Lower lobe of right lung (tissue), 2 donors: ENCODE data around the gene RAPGEF4. TPM values are rescaled to one million over a fixed set of nuclear protein-coding genes. Genes with fewer than 3 reads are reported as not detected.

ENCODE experiments used
- ATAC-seq, 2 donors: fragments of 200-7000 bp; cut with Tn5 transposase; one replicate each; pipeline ENCODE4 v1.9.1; 2020 to 2022; ENCODE audit warnings: mild to moderate bottlenecking in 2 of 2, moderate library complexity in 2 of 2
- DNase-seq: peaks from one replicate; pipeline ENCODE4 v3.0.0-alpha.2; 2020
- H3K27ac ChIP-seq: fragments of 200-600 bp; one replicate; pipeline ENCODE4 v1.8.0; 2022
- H3K27me3 ChIP-seq: fragments of 200-600 bp; one replicate; pipeline ENCODE4 v1.8.0; 2022; ENCODE audit warnings: low read depth
- H3K36me3 ChIP-seq: fragments of 200-600 bp; one replicate; pipeline ENCODE4 v1.8.0; 2022; ENCODE audit warnings: mild to moderate bottlenecking
- H3K4me1 ChIP-seq: fragments of 200-600 bp; one replicate; pipeline ENCODE4 v1.8.0; 2022
- H3K4me3 ChIP-seq: fragments of 200-600 bp; one replicate; pipeline ENCODE4 v1.8.0; 2022; ENCODE audit warnings: mild to moderate bottlenecking
- H3K9me3 ChIP-seq: fragments of 200-600 bp; one replicate; pipeline ENCODE4 v1.8.0; 2022
- intact Hi-C: fragments of 100-400 bp; cut with DNase I; formaldehyde crosslinking; loops from one replicate; pipeline ENCODE4 v1.11.0; 2022
- total RNA-seq: library from RNA; stranded (reverse); fragmentation: NEBNext Ultra II Directional; extraction: Animal tissue kit (Norgen Biotek cat#: 25700); gene quantifications from one replicate; pipeline ENCODE4 v1.2.1, GENCODE V29; 2021
- TF ChIP-seq, protein P1 (sequence below): fragments of 200-600 bp; IDR thresholded peaks from one replicate; pipeline ENCODE4 v1.8.0; 2022; ENCODE audit warnings: antibody characterized with exemption, mild to moderate bottlenecking
- donor health status: DM: no; HTN: yes; CAD: no; lungs with severe emphysema.

RAPGEF4 gene
- total RNA-seq, 1 donor from 2014 or later, result 14.6 TPM

DNA sequence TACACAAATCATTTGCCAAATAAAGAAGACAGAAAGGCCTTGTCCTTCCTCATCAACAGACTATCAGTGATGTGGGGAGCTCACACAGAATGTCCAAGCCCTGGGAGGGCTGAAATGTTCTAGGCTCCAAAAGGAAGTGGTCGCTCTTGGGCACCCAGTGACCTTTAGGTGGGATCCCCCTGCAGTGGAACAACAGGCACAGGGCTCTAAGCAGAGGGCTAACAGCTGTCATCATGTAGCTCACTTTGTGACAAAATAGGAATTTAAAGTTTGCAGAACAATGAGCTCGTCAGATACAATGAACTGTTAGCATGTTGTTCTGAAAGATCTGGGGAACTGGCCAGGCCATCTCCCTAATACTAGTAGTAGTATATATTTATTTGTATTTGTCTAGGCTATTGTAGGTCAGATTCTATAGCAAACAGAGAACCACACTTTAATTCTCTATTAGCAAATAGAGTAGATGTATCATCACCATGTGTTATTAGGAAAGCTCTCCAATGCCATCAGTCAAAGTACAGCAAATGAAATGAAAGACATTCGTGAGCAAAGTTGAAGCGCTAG, 188.5 kb downstream of the RAPGEF4 start:
- TF ChIP-seq, protein P1, sequence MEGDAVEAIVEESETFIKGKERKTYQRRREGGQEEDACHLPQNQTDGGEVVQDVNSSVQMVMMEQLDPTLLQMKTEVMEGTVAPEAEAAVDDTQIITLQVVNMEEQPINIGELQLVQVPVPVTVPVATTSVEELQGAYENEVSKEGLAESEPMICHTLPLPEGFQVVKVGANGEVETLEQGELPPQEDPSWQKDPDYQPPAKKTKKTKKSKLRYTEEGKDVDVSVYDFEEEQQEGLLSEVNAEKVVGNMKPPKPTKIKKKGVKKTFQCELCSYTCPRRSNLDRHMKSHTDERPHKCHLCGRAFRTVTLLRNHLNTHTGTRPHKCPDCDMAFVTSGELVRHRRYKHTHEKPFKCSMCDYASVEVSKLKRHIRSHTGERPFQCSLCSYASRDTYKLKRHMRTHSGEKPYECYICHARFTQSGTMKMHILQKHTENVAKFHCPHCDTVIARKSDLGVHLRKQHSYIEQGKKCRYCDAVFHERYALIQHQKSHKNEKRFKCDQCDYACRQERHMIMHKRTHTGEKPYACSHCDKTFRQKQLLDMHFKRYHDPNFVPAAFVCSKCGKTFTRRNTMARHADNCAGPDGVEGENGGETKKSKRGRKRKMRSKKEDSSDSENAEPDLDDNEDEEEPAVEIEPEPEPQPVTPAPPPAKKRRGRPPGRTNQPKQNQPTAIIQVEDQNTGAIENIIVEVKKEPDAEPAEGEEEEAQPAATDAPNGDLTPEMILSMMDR, result no peak
- Histone ChIP-seq H3K27me3 (no peaks in the 10 kb centered on the region), H3K4me3 (no peak overlapping the region), H3K4me1 (peaks cover 19% of the 10 kb centered on the region), H3K9me3 (no peaks in the 10 kb centered on the region), H3K36me3 (no peaks in the 10 kb centered on the region), H3K27ac (no peak overlapping the region)
- DNase-seq, result no peak
- no peak for ATAC-seq
- intact Hi-C loops, result no loop called here

DNA sequence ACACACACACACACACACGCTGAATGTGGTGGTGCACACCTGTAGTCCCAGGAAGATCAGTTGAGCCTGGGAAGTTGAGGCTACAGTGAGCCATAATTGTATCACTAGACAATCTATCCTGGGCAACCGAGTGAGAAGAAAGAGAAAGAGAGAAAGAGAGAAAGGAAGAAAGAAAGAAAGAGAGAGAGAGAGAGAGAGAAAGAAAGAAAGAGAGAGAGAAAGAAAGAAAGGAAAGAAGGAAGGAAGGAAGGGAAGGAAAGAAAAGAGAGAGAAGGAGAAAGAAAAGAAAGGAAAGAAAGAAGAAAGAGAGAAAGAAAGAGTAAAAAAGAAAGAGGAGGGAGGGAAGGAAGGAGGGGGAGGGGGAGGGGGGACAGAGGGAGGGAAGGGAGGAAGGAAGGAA, 190.0 kb downstream of the RAPGEF4 start:
- H3K27ac ChIP-seq, result no peak overlapping the region
- TF ChIP-seq, protein P1, result no peak
- H3K4me3 ChIP-seq, result no peak overlapping the region
- H3K4me1 ChIP-seq, result peaks cover 25% of the 10 kb centered on the region
- H3K27me3 ChIP-seq, result no peaks in the 10 kb centered on the region
- intact Hi-C loops, result no loop called here
- ATAC-seq, result no peak
- no peaks in the 10 kb centered on the region for H3K36me3 ChIP-seq
- no peak for DNase-seq
- H3K9me3 ChIP-seq, result no peaks in the 10 kb centered on the region

DNA sequence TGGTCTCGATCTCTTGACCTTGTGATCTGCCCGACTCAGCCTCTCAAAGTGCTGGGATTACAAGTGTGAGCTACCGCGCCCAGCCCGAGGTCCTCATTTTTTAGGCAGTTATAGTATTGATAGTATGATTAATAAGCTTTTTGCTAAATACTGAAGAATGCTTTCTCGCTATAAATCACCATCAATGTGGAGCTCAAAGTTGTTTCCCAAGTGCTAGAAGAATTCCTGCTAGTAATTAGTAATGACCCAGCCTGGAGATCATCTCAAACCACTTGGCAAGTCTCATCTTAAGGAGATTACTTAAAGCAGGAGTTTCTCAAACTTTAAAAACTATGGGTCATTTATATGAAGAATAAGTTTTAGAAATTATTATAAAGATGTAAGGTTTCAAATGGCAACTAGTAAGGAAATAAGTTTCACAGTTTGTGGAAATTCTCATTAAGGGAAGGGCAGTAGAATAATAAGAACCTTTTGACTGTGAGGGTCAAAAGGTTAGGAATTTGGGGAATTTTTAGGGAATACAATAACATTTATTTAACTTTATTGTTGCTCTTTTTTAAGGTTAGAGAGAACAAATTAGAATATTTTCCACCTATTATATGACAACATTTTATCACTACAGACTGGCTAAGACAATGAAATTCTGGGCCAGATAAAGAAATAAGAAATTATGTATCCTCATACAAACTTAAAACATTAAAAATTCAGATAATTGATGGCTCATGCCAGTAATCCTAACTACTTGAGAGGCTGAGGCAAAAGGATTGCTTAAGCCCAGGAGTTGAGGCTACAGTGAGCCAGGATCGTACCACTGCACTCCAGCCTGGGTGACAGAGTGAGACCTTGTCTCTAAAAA, 191.4 kb downstream of the RAPGEF4 start:
- DNase-seq (no peak), ATAC-seq (no peak)
- peaks cover 21% of the 10 kb centered on the region for H3K4me1 ChIP-seq
- TF ChIP-seq, protein P1, result no peak
- intact Hi-C loops, result no loop called here
- no peaks in the 10 kb centered on the region for H3K9me3 ChIP-seq
- no peak overlapping the region for H3K4me3 ChIP-seq
- no peaks in the 10 kb centered on the region for H3K36me3 ChIP-seq
- H3K27me3 ChIP-seq, result no peaks in the 10 kb centered on the region
- H3K27ac ChIP-seq, result peak overlapping the region; percentile 59

DNA sequence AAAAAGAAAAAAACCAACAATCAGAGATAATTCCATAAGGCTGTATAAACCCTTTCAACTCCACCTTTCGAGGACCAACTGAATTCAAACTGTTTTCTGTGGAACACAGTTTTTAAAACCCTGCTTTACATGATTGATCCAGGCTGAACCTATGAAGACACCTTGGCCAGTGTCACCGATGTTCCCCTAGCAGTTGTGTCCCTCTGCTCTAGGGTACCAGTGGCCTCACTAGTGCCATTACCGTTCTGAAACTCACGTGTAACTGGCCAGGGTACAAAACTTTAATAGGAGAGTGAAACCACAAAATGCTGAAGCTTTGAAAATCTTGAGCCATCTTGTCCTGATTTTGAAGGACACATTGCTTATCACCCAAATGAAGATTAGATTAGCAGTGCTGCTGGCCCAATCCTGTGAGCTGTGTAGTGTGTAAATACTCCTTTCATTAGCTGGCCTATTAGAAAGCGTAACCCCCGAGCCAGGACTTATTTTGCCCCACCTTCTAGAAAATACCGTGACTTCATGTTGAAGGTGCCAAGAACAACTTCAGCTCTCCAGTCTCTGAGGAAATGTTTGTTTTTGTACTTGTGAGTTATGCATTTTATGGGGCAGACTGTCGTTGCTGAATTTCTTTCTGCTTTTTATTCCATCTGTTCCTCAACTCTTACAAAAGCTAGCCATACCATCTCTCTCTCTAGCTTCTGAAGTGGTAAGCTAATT, 192.2 kb downstream of the RAPGEF4 start:
- TF ChIP-seq, protein P1, result no peak
- Histone ChIP-seq H3K27me3 (no peaks in the 10 kb centered on the region), H3K36me3 (no peaks in the 10 kb centered on the region), H3K4me1 (peaks cover 21% of the 10 kb centered on the region), H3K27ac (peak overlapping the region; percentile 59), H3K9me3 (no peaks in the 10 kb centered on the region), H3K4me3 (peak overlapping the region; percentile 29)
- no peak for DNase-seq
- intact Hi-C loops, result no loop called here
- ATAC-seq, result peak; percentile 91 to 92

DNA sequence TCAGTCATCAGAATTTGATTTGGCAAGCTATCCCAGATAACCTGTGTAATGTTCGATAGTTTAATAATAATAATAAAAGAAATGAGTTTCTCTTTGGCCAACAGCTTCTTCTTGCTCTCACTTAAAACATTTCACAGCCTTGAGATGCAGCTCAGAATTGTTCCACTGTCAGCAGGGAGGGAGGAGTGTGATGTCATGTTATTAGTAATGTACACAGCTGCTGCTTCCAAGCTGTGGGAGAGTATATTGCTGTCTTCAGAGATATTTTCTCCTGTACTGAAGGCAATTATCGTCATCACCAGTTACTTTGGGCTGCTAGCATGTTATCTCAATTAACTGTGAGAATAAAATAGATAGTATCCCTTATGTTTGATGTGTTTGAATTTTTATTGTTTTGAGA, 193.1 kb downstream of the RAPGEF4 start:
- H3K9me3 ChIP-seq, result no peaks in the 10 kb centered on the region
- DNase-seq (no peak), ATAC-seq (peak in 1 of 2 donors; percentile 44)
- H3K4me1 ChIP-seq, result peaks cover 21% of the 10 kb centered on the region
- H3K36me3 ChIP-seq, result no peaks in the 10 kb centered on the region
- intact Hi-C loops, result no loop called here
- peak overlapping the region; percentile 29 for H3K4me3 ChIP-seq
- H3K27me3 ChIP-seq, result no peaks in the 10 kb centered on the region
- peak overlapping the region; percentile 59 for H3K27ac ChIP-seq
- TF ChIP-seq, protein P1, result no peak
